HG03066 (cell line): ENCODE data around the gene SNRPB2.

Experiments used
- ATAC-seq: cut with Tn5 transposase; IDR thresholded peaks from one replicate; pipeline ENCODE4 v1.9.1; 2021; ENCODE audit warnings: low read depth; ENCODE audit not compliant: unreplicated experiment

SNRPB2 gene

GRCh38 chr20:16729080-16729479 is 746 bp upstream of the SNRPB2 start:
- ATAC-seq = no peak

- no peak for ATAC-seq
Measured at GRCh38 chr20:16732506-16733152, 2.8 kb downstream of the SNRPB2 start.

GRCh38 chr20:16740365-16741072 is 10.7 kb downstream of the SNRPB2 start:
- ATAC-seq = no peak

- ATAC-seq = no peak
Measured at GRCh38 chr20:16744178-16744807, 14.5 kb downstream of the SNRPB2 start.

- ATAC-seq = no peak
Measured at GRCh38 chr20:16745204-16745603, 15.4 kb downstream of the SNRPB2 start.

- no peak for ATAC-seq
Measured at GRCh38 chr20:16747291-16747811, 17.5 kb downstream of the SNRPB2 start.

GRCh38 chr20:16748308-16748900 is 18.6 kb downstream of the SNRPB2 start, which contains the start of gene OTOR:
Gene OTOR (plus strand): TSS chr20:16748358. CDS start chr20:16748402, 44 bp downstream.
- no peak for ATAC-seq

GRCh38 chr20:16749573-16749972 is 19.7 kb downstream of the SNRPB2 start:
- no peak for ATAC-seq

GRCh38 chr20:16752082-16752481 is 22.3 kb downstream of the SNRPB2 start:
- no peak for ATAC-seq

- ATAC-seq = no peak
Measured at GRCh38 chr20:16752901-16753300, 23.1 kb downstream of the SNRPB2 start.

GRCh38 chr20:16758454-16759180 is 28.8 kb downstream of the SNRPB2 start:
- ATAC-seq = no peak

- ATAC-seq = no peak
Measured at GRCh38 chr20:16759181-16759563, 29.3 kb downstream of the SNRPB2 start.

- no peak for ATAC-seq
Measured at GRCh38 chr20:16760431-16761304, 30.8 kb downstream of the SNRPB2 start.

- peak; percentile 73 for ATAC-seq
Measured at GRCh38 chr20:16761305-16761829, 31.5 kb downstream of the SNRPB2 start.

- ATAC-seq = no peak
Measured at GRCh38 chr20:16764560-16764959, 34.7 kb downstream of the SNRPB2 start.

GRCh38 chr20:16771213-16771612 is 41.4 kb downstream of the SNRPB2 start:
- ATAC-seq = no peak

- no peak for ATAC-seq
Measured at GRCh38 chr20:16775961-16776360, 46.1 kb downstream of the SNRPB2 start.

GRCh38 chr20:16777126-16777525 is 47.3 kb downstream of the SNRPB2 start:
- ATAC-seq = no peak

- ATAC-seq = no peak
Measured at GRCh38 chr20:16778159-16778558, 48.3 kb downstream of the SNRPB2 start.
